ENCODE results near the gene MYOCOS.

- TF ChIP-seq EZH2 (IDR thresholded peaks at IDR 0.05; ENCODE audit: insufficient read depth, poor library complexity, severe bottlenecking) (no peak), EZH2phosphoT487 (IDR thresholded peaks at IDR 0.05; ENCODE audit: insufficient read depth, low read depth) (no peak)
Measured at GRCh38 chr1:171636141-171636540, 14.1 kb downstream of the MYOCOS start.
